ENCODE measurements around the gene DPP6.

DNA sequence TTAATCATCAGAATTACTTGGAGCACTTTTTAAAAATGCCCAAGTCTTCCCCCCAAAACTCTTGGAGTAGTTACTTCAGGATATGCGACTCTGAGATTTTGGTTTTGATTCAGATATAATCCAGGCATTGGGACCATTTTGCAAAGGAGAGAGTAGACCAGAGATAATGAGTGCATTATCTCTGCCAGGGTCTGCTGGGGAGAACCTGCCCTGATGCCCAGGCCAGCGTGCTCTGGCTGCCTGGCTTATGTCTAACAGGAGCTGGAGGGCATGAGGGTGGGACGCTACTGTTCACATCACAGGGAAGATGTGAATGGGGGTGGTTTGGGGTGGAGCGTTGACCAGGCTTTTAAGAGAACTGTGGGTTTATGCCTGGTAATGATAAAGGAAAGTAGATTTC, 336.2 kb downstream of the DPP6 start:
- TF ChIP-seq, protein P1, sequence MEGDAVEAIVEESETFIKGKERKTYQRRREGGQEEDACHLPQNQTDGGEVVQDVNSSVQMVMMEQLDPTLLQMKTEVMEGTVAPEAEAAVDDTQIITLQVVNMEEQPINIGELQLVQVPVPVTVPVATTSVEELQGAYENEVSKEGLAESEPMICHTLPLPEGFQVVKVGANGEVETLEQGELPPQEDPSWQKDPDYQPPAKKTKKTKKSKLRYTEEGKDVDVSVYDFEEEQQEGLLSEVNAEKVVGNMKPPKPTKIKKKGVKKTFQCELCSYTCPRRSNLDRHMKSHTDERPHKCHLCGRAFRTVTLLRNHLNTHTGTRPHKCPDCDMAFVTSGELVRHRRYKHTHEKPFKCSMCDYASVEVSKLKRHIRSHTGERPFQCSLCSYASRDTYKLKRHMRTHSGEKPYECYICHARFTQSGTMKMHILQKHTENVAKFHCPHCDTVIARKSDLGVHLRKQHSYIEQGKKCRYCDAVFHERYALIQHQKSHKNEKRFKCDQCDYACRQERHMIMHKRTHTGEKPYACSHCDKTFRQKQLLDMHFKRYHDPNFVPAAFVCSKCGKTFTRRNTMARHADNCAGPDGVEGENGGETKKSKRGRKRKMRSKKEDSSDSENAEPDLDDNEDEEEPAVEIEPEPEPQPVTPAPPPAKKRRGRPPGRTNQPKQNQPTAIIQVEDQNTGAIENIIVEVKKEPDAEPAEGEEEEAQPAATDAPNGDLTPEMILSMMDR (IDR thresholded peaks at IDR 0.05 in 8 of 11, conservative IDR thresholded peaks at IDR 0.05 in 3 of 11) = no peak
- no peak for TF ChIP-seq POLR2AphosphoS5 (IDR thresholded peaks at IDR 0.05)
- no peak for TF ChIP-seq POLR2A (IDR thresholded peaks at IDR 0.05)
